A549 (cell line): Measurements from ENCODE around the gene PATJ. TPM values are rescaled to one million over a fixed set of nuclear protein-coding genes. Genes with fewer than 3 reads are reported as not detected.

Experiments used
- ATAC-seq, 2 experiments: fragments of 200-7000 bp in 1 of 2; fragments of >200 bp in 1 of 2; cut with Nextera tagmentation in 1 of 2; cut with Tn5 transposase in 1 of 2; 3 replicates each; pipeline versions ENCODE4 v1.8.0 to v1.9.1; 2018 to 2020; ENCODE audit warnings: mild to moderate bottlenecking in 1 of 2, moderate library complexity in 1 of 2
- CTCF ChIA-PET: fragments of 300-600 bp; sonication (Branson Sonifier 250); formaldehyde crosslinking; extraction: SDS; loops from one replicate; lab custom pipeline; 2021; ENCODE audit warnings: antibody characterized with exemption, inconsistent platforms; lab: Yijun Ruan, JAX
- POLR2A ChIA-PET: fragments of 350-600 bp; formaldehyde crosslinking; extraction: SDS; loops from one replicate; lab custom pipeline; 2021; ENCODE audit warnings: antibody characterized with exemption, inconsistent platforms; lab: Yijun Ruan, JAX
- DNase-seq, 2 experiments: peaks; one replicate each; pipeline versions ENCODE4 v3.0.0 to v3.0.0-alpha.2; 2011 to 2016; ENCODE audit warnings: low read depth in 1 of 2, low spot score in 1 of 2
- FAIRE-seq: peaks from 2 replicates; lab custom pipeline; 2011; peaks lifted over from hg19 to GRCh38; lab: Jason Lieb, UNC
- H3K27ac ChIP-seq, 2 experiments: fragments of >200 bp; sonication (Bioruptor Twin); formaldehyde crosslinking; 3 replicates each; pipeline ENCODE4 v1.5.1; 2016 to 2017
- H3K4me1 ChIP-seq: fragments of >200 bp; sonication (Bioruptor Twin); formaldehyde crosslinking; 3 replicates; pipeline ENCODE4 v1.6.1; 2016
- H3K4me2 ChIP-seq: fragments of >200 bp; sonication (Bioruptor Twin); formaldehyde crosslinking; 3 replicates; pipeline ENCODE4 v1.6.1; 2016
- H3K4me3 ChIP-seq: fragments of >200 bp; sonication (Bioruptor Twin); formaldehyde crosslinking; 3 replicates; pipeline ENCODE4 v1.5.1; 2016
- H3K9me3 ChIP-seq: fragments of >200 bp; sonication (Bioruptor Twin); formaldehyde crosslinking; 3 replicates; pipeline ENCODE4 v1.6.1; 2016
- CBX8 ChIP-seq: fragments of 200-600 bp; sonication (generic); IDR thresholded peaks from 2 replicates; pipeline ENCODE4 v1.6.1; 2016
- CHD2 ChIP-seq: fragments of 150-350 bp; IDR thresholded peaks from 2 replicates; pipeline ENCODE4 v1.6.1; 2014; ENCODE audit warnings: low read length; ENCODE audit not compliant: partially characterized antibody
- CHD4 ChIP-seq: fragments of 200-600 bp; sonication (generic); IDR thresholded peaks from 2 replicates; pipeline ENCODE4 v1.6.1; 2016; ENCODE audit warnings: antibody characterized with exemption, mild to moderate bottlenecking, borderline replicate concordance
- EHMT2 ChIP-seq: fragments of 200-600 bp; sonication (generic); IDR thresholded peaks from 2 replicates; pipeline ENCODE4 v1.6.1; 2016; ENCODE audit warnings: antibody characterized with exemption, low read depth, mild to moderate bottlenecking, moderate library complexity
- EP300 ChIP-seq, 2 experiments: fragments of >200 bp; sonication (Bioruptor Twin); formaldehyde crosslinking; IDR thresholded peaks; 2 replicates in 1 of 2; 3 replicates in 1 of 2; pipeline ENCODE4 v1.6.1; 2016 to 2017
- ESRRA ChIP-seq: fragments of 150-350 bp; IDR thresholded peaks from 2 replicates; pipeline ENCODE4 v1.6.1; 2014; ENCODE audit warnings: mild to moderate bottlenecking, low read length, borderline replicate concordance
- FOSL2 ChIP-seq, 2 experiments: fragments of 450-650 bp in 1 of 2; fragments of >200 bp in 1 of 2; sonication (Bioruptor Twin) in 1 of 2; formaldehyde crosslinking; IDR thresholded peaks; 2 replicates each; pipeline versions ENCODE4 v1.5.0 to v1.6.1; 2016 to 2020; ENCODE audit warnings: mild to moderate bottlenecking in 1 of 2, moderate library complexity in 1 of 2
- FOXS1 ChIP-seq: fragments of 250-450 bp; sonication (Bioruptor Pico); IDR thresholded peaks from 2 replicates; pipeline ENCODE4 v1.5.0; 2020; ENCODE audit warnings: mild to moderate bottlenecking, moderate library complexity
- HEYL ChIP-seq: fragments of 250-450 bp; sonication (Bioruptor Pico); IDR thresholded peaks from 2 replicates; pipeline ENCODE4 v1.8.0; 2021; ENCODE audit warnings: mild to moderate bottlenecking, moderate library complexity
- HOXA7 ChIP-seq: fragments of 250-450 bp; sonication (Bioruptor Pico); IDR thresholded peaks from 2 replicates; pipeline ENCODE4 v1.5.0; 2020; ENCODE audit warnings: mild to moderate bottlenecking, moderate library complexity
- HOXB13 ChIP-seq: fragments of 250-450 bp; sonication (Bioruptor Pico); IDR thresholded peaks from 2 replicates; pipeline ENCODE4 v1.5.0; 2020; ENCODE audit warnings: low read depth, mild to moderate bottlenecking, moderate library complexity
- HOXB5 ChIP-seq: fragments of 250-450 bp; sonication (Bioruptor Pico); IDR thresholded peaks from 2 replicates; pipeline ENCODE4 v1.5.0; 2020; ENCODE audit warnings: mild to moderate bottlenecking, moderate library complexity
- MAFK ChIP-seq: fragments of 450-650 bp; IDR thresholded peaks from 2 replicates; pipeline ENCODE4 v1.6.1; 2014; ENCODE audit not compliant: partially characterized antibody
- MYC ChIP-seq: IDR thresholded peaks from 2 replicates; pipeline ENCODE4 v1.6.1; 2012; ENCODE audit warnings: mild to moderate bottlenecking, inconsistent platforms, low read length, improper control_type of control experiment, borderline replicate concordance
- NPAS2 ChIP-seq: fragments of 250-450 bp; sonication (Bioruptor Pico); IDR thresholded peaks from 2 replicates; pipeline ENCODE4 v1.8.0; 2022; ENCODE audit warnings: mild to moderate bottlenecking, moderate library complexity, borderline replicate concordance
- NR3C1 ChIP-seq: fragments of >200 bp; sonication (Bioruptor Twin); formaldehyde crosslinking; IDR thresholded peaks from 3 replicates; pipeline ENCODE4 v1.6.1; 2017
- PHF8 ChIP-seq: fragments of 200-600 bp; sonication (generic); IDR thresholded peaks from 2 replicates; pipeline ENCODE4 v1.6.1; 2016; ENCODE audit warnings: low read depth, mild to moderate bottlenecking, antibody characterized with exemption, moderate library complexity, borderline replicate concordance
- POLR2A ChIP-seq: IDR thresholded peaks from 2 replicates; pipeline ENCODE4 v1.6.1; 2012; ENCODE audit warnings: mild to moderate bottlenecking, low read length
- POLR2AphosphoS2 ChIP-seq: conservative IDR thresholded peaks from 2 replicates; pipeline ENCODE4 v1.6.1; 2012; ENCODE audit warnings: low read length, improper control_type of control experiment, inconsistent platforms
- RNF2 ChIP-seq: fragments of 200-600 bp; sonication (generic); IDR thresholded peaks from 2 replicates; pipeline ENCODE4 v1.6.1; 2016; ENCODE audit warnings: low read depth, mild to moderate bottlenecking, antibody characterized with exemption, moderate library complexity, borderline replicate concordance
- SMC3 ChIP-seq: fragments of >200 bp; sonication (Bioruptor Twin); formaldehyde crosslinking; IDR thresholded peaks from 3 replicates; pipeline ENCODE4 v1.6.1; 2018; ENCODE audit warnings: inconsistent platforms
- SREBF2 ChIP-seq: fragments of 450-650 bp; IDR thresholded peaks from 2 replicates; pipeline ENCODE4 v1.6.1; 2014; ENCODE audit warnings: mild to moderate bottlenecking, moderate library complexity
- TP53 ChIP-seq: fragments of 250-450 bp; sonication (Bioruptor Pico); IDR thresholded peaks from 2 replicates; pipeline ENCODE4 v1.5.0; 2021; ENCODE audit warnings: mild to moderate bottlenecking, moderate library complexity
- ZC3H11A ChIP-seq: fragments of 450-650 bp; IDR thresholded peaks from 2 replicates; pipeline ENCODE4 v1.6.1; 2014; ENCODE audit warnings: antibody characterized with exemption, mild to moderate bottlenecking
- ZFP36 ChIP-seq: fragments of 450-650 bp; IDR thresholded peaks from 2 replicates; pipeline ENCODE4 v1.6.1; 2014; ENCODE audit warnings: borderline replicate concordance; ENCODE audit not compliant: partially characterized antibody
- ZSCAN20 ChIP-seq: fragments of 250-450 bp; sonication (Bioruptor Pico); IDR thresholded peaks from 2 replicates; pipeline ENCODE4 v1.8.0; 2022; ENCODE audit warnings: mild to moderate bottlenecking, moderate library complexity
- WGBS: methylation state at CpG from one replicate; pipeline ENCODE4 v1.1.6; 2017; ENCODE audit errors: missing lambda C conversion rate; 5-methylcytosine and 5-hydroxymethylcytosine counted together
- polyA plus RNA-seq, 4 experiments: library from polyadenylated mRNA; depleted of rRNA in 3 of 4; stranded (reverse); fragments of >200 nt; fragmentation: RNase III in 1 of 4; extraction: RNeasy Plus Mini Kit Qiagen cat#74134 plus additional on column Dnase treatment in 1 of 4; gene quantifications; 2 replicates in 3 of 4; 3 replicates in 1 of 4; pipeline ENCODE4 v1.2.3, GENCODE V29; 2011 to 2017
- TF ChIP-seq, protein P1 (sequence below): IDR thresholded peaks from 2 replicates; pipeline ENCODE4 v1.6.1; 2012
- TF ChIP-seq, protein P2 (sequence below): fragments of 250-450 bp; sonication (Bioruptor Pico); IDR thresholded peaks from 2 replicates; pipeline ENCODE4 v1.5.0; 2021; ENCODE audit warnings: mild to moderate bottlenecking, moderate library complexity, borderline replicate concordance
- TF ChIP-seq, protein P3 (sequence below): fragments of >200 bp; sonication (Bioruptor Twin); formaldehyde crosslinking; IDR thresholded peaks from 3 replicates; pipeline ENCODE4 v1.5.1; 2016
- TF ChIP-seq, protein P4 (sequence below): fragments of 200-600 bp; sonication (generic); IDR thresholded peaks from 2 replicates; pipeline ENCODE4 v1.6.1; 2016; ENCODE audit warnings: antibody characterized with exemption, mild to moderate bottlenecking, moderate library complexity

The PATJ gene
- polyA plus RNA-seq, 2 of the 4 experiments (the other 2 are of a cell fraction) = 6.0 to 14.7 TPM

DNA sequence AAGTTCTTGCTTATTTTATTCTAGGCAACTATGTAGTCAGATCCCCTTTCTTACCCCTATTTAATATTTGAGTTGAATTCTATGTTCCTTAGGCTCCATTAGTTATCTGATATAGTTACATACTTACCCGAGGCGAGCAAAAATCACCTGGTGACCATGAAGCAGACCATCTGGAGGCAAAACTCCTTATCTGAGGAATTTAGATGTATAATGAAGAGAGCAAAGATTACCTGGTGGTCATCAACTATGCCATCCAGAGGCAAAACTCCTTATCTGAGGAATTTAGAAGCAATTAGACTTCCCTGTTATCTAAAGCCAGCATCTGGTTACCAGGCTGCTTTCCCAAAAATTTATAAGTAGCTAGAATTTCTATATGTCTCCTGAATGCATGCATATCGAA lies 129.9 kb downstream of the PATJ start:
- DNase-seq (no peak), ATAC-seq (no peak), FAIRE-seq (no peak)
- Histone ChIP-seq H3K9me3 (no peaks in the 10 kb centered on the region), H3K4me2 (no peak overlapping the region), H3K27ac (no peak overlapping the region), H3K4me3 (no peak overlapping the region), H3K4me1 (no peaks in the 10 kb centered on the region)
- CTCF ChIA-PET = no interaction called here
- 94% methylated on average over 3 of the region's 3 CpGs for WGBS
- POLR2A ChIA-PET = no interaction called here
- no peak for TF ChIP-seq ZC3H11A
- TF ChIP-seq, protein P1, sequence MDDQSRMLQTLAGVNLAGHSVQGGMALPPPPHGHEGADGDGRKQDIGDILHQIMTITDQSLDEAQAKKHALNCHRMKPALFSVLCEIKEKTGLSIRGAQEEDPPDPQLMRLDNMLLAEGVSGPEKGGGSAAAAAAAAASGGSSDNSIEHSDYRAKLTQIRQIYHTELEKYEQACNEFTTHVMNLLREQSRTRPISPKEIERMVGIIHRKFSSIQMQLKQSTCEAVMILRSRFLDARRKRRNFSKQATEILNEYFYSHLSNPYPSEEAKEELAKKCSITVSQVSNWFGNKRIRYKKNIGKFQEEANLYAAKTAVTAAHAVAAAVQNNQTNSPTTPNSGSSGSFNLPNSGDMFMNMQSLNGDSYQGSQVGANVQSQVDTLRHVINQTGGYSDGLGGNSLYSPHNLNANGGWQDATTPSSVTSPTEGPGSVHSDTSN = no peak
- no peak for TF ChIP-seq RNF2
- TF ChIP-seq HEYL = no peak
- no peak for TF ChIP-seq HOXA7
- no peak for TF ChIP-seq CBX8
- no peak for TF ChIP-seq EP300 (IDR thresholded peaks at IDR 0.05)
- no peak for TF ChIP-seq ESRRA
- no peak for TF ChIP-seq MYC
- TF ChIP-seq, protein P2, sequence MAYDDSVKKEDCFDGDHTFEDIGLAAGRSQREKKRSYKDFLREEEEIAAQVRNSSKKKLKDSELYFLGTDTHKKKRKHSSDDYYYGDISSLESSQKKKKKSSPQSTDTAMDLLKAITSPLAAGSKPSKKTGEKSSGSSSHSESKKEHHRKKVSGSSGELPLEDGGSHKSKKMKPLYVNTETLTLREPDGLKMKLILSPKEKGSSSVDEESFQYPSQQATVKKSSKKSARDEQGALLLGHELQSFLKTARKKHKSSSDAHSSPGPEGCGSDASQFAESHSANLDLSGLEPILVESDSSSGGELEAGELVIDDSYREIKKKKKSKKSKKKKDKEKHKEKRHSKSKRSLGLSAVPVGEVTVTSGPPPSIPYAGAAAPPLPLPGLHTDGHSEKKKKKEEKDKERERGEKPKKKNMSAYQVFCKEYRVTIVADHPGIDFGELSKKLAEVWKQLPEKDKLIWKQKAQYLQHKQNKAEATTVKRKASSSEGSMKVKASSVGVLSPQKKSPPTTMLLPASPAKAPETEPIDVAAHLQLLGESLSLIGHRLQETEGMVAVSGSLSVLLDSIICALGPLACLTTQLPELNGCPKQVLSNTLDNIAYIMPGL (CRISPR knock-in tag) = no peak
- TF ChIP-seq NPAS2 (CRISPR knock-in tag) = no peak
- no peak for TF ChIP-seq SMC3
- TF ChIP-seq NR3C1 = no peak
- TF ChIP-seq, protein P3, sequence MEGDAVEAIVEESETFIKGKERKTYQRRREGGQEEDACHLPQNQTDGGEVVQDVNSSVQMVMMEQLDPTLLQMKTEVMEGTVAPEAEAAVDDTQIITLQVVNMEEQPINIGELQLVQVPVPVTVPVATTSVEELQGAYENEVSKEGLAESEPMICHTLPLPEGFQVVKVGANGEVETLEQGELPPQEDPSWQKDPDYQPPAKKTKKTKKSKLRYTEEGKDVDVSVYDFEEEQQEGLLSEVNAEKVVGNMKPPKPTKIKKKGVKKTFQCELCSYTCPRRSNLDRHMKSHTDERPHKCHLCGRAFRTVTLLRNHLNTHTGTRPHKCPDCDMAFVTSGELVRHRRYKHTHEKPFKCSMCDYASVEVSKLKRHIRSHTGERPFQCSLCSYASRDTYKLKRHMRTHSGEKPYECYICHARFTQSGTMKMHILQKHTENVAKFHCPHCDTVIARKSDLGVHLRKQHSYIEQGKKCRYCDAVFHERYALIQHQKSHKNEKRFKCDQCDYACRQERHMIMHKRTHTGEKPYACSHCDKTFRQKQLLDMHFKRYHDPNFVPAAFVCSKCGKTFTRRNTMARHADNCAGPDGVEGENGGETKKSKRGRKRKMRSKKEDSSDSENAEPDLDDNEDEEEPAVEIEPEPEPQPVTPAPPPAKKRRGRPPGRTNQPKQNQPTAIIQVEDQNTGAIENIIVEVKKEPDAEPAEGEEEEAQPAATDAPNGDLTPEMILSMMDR = no peak
- TF ChIP-seq FOSL2 (IDR thresholded peaks at IDR 0.05) = no peak
- TF ChIP-seq FOSL2 (CRISPR knock-in tag; IDR thresholded peaks at IDR 0.05) = no peak
- TF ChIP-seq FOXS1 (CRISPR knock-in tag) = no peak

DNA sequence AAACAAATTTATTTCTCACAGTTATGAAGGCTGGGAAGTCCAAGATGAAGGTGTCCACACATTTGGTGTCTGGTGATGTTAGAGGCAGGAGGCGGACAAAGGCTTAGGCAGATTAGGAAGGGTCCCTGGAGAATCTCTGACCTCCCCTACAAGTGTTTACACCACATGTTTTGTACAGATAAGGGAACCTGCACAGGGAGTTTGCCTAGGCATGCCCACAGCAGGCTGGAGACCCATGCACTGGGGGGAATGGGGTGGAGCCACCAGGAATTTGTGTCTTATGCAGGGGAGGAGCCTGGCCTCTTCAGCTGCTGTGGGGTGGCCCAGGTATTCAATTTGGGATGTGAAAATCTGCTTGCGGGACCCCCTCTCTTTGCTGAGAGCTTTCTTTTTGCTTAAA lies 131.3 kb downstream of the PATJ start:
- no peak for DNase-seq
- H3K4me3 ChIP-seq = no peak overlapping the region
- 86% methylated on average over 2 of the region's 2 CpGs for WGBS
- no peak overlapping the region for H3K27ac ChIP-seq
- no peak for ATAC-seq
- no peak overlapping the region for H3K4me2 ChIP-seq
- no peaks in the 10 kb centered on the region for H3K4me1 ChIP-seq
- H3K9me3 ChIP-seq = no peaks in the 10 kb centered on the region
- ChIA-PET POLR2A (no interaction called here), CTCF (no interaction called here)
- FAIRE-seq = no peak
- TF ChIP-seq ZFP36 (no peak), EHMT2 (no peak), POLR2A (no peak), HOXB13 (CRISPR knock-in tag) (no peak), ZSCAN20 (no peak), SREBF2 (no peak), CHD2 (no peak), FOXS1 (CRISPR knock-in tag) (no peak), MAFK (no peak), CHD4 (no peak), TP53 (no peak), HOXB5 (CRISPR knock-in tag) (no peak), POLR2AphosphoS2 (no peak), PHF8 (no peak)
- TF ChIP-seq, protein P4, sequence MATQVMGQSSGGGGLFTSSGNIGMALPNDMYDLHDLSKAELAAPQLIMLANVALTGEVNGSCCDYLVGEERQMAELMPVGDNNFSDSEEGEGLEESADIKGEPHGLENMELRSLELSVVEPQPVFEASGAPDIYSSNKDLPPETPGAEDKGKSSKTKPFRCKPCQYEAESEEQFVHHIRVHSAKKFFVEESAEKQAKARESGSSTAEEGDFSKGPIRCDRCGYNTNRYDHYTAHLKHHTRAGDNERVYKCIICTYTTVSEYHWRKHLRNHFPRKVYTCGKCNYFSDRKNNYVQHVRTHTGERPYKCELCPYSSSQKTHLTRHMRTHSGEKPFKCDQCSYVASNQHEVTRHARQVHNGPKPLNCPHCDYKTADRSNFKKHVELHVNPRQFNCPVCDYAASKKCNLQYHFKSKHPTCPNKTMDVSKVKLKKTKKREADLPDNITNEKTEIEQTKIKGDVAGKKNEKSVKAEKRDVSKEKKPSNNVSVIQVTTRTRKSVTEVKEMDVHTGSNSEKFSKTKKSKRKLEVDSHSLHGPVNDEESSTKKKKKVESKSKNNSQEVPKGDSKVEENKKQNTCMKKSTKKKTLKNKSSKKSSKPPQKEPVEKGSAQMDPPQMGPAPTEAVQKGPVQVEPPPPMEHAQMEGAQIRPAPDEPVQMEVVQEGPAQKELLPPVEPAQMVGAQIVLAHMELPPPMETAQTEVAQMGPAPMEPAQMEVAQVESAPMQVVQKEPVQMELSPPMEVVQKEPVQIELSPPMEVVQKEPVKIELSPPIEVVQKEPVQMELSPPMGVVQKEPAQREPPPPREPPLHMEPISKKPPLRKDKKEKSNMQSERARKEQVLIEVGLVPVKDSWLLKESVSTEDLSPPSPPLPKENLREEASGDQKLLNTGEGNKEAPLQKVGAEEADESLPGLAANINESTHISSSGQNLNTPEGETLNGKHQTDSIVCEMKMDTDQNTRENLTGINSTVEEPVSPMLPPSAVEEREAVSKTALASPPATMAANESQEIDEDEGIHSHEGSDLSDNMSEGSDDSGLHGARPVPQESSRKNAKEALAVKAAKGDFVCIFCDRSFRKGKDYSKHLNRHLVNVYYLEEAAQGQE = no peak
- TF ChIP-seq, protein P2 (CRISPR knock-in tag) = no peak
